Thoracic aorta endothelial cell (primary cell): Measurements from ENCODE around the gene TFAM. TPM values are rescaled to one million over a fixed set of nuclear protein-coding genes. Genes with fewer than 3 reads are reported as not detected.

Experiments
- total RNA-seq: library from RNA; depleted of rRNA; stranded (reverse); fragments of >200 nt; gene quantifications from 2 replicates; pipeline ENCODE4 v1.2.3, GENCODE V29; 2012

Gene TFAM
- 76.3 and 83.2 TPM in 2 replicates for total RNA-seq

GRCh38 chr10:58384999-58385783 lies at the start of gene TFAM:
Gene TFAM, plus strand, starts transcription at chr10:58385410. Its CDS starts 138 bp downstream, at chr10:58385548.

Other genes starting within 250 kb of the TFAM start
- 20.9 and 27.6 TPM in 2 replicates for gene IPMK, start 117.5 kb upstream of the TFAM start, total RNA-seq
- gene CISD1, start 116.2 kb upstream of the TFAM start, total RNA-seq: 63.2 and 66.1 TPM in 2 replicates
- 22.2 and 35.8 TPM in 2 replicates for gene UBE2D1, start 50.4 kb upstream of the TFAM start, total RNA-seq
- 1.1 and 3.9 TPM in 2 replicates for gene BICC1, start 127.5 kb downstream of the TFAM start, total RNA-seq